Loucy (cell line): ENCODE data around the gene SH3BGRL.

Source experiments
- EZH2phosphoT487 ChIP-seq: fragments of 200-600 bp; IDR thresholded peaks from 2 replicates; pipeline ENCODE4 v1.6.1; 2018; ENCODE audit warnings: antibody characterized with exemption, mild to moderate bottlenecking, moderate library complexity, borderline replicate concordance
- TF ChIP-seq, protein P1 (sequence below): fragments of 200-600 bp; sonication (generic); conservative IDR thresholded peaks from 2 replicates; pipeline ENCODE4 v1.5.1; 2014; ENCODE audit warnings: mild to moderate bottlenecking, antibody characterized with exemption, low read length

DNA sequence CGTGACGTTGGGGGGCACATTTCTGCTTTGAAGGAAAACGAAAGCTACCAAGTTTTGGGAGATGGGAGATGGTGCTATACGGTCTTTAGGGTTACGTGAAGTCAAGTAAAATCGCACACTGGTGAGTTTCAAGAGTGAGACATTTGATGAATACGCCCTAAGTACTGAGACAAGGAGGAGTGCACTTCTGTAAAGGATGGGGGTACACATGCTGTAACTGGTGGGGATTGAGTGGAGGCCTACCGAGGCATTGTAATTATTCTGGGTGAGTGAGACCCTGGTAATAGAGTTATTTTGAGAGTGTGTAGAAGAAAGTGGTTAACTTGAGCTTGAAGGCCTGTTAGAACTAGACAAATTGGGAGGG is 536 bp downstream of the SH3BGRL start:
- TF ChIP-seq EZH2phosphoT487 = no peak
- TF ChIP-seq, protein P1, sequence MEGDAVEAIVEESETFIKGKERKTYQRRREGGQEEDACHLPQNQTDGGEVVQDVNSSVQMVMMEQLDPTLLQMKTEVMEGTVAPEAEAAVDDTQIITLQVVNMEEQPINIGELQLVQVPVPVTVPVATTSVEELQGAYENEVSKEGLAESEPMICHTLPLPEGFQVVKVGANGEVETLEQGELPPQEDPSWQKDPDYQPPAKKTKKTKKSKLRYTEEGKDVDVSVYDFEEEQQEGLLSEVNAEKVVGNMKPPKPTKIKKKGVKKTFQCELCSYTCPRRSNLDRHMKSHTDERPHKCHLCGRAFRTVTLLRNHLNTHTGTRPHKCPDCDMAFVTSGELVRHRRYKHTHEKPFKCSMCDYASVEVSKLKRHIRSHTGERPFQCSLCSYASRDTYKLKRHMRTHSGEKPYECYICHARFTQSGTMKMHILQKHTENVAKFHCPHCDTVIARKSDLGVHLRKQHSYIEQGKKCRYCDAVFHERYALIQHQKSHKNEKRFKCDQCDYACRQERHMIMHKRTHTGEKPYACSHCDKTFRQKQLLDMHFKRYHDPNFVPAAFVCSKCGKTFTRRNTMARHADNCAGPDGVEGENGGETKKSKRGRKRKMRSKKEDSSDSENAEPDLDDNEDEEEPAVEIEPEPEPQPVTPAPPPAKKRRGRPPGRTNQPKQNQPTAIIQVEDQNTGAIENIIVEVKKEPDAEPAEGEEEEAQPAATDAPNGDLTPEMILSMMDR = no peak
